Activated CD4-positive, CD25-positive, alpha-beta regulatory T cell treated with anti-CD3 and anti-CD28 coated beads, Interleukin-2, amount 50 U/mL, for 72 hours (primary cell): ENCODE measurements around the gene CLSTN3.
A peak's percentile ranks its signal among the peaks of the same experiment; 100 is the strongest.

ENCODE experiments used
- DNase-seq: peaks from one replicate; pipeline ENCODE4 v3.0.0; 2021

CLSTN3 gene

DNA sequence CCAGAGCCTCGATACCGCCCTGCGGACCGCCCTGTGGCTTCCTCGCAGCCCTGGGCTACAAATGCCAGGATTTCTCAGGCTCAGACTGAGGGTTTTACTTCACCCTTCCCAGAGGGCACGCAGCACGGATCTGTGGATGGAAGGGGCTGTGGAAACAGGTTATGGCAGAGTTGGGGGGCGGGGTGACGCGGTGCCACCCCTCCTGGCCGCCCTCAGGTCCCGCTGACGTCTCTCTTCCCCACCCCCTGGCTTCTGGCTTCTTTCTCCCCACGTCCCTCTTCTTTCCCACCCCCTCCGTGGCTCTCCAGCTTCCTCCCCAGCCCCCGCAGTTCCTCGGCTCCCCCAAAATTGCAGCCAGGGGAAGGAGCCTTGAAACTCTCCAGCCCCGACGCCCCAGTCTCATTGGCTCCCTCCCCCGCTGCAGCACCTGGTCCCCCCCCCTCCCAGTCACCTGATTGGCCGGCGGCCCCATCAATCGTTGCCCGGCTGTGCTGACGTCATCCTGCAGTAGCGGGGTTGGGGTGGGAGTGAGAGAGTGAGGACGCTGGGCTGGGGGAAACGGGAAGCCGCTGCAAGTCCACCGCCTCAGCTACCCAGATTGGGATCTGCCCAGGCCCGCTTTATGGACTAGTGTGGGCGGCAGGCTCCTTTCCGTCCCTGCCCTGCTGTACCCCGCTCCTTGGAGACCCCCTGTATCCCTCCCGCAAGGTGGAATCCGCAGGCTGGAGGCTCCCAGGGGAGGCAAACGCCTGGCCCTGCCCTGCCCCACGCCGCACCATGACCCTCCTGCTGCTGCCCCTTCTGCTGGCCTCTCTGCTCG lies at the start of gene CLSTN3:
Gene CLSTN3 (plus strand): TSS at position 500 of the 820 bp plus-strand sequence. CDS start 278 bp downstream, at position 778.
- DNase-seq: peak; percentile 74

DNA sequence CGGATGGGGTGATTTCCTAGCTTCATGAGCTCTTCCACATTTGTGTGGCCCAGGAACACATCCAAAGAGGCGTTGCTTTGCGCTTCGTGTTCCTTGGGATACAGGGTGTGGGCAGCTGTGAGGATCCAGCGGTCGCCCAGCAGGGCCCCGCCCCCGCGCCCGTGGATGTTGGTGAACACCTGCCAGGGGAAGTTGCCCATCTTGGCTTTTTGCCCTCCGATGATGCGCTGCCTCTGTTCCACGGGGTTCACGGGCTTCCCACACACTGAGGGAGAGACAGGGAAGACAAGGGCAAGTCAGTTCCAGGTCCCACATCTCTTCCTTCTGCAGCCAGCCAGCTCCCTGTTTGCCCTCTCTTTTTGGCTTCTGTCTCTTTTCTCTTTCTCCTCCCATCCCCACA lies 49.1 kb upstream of the CLSTN3 start:
- DNase-seq: no peak

DNA sequence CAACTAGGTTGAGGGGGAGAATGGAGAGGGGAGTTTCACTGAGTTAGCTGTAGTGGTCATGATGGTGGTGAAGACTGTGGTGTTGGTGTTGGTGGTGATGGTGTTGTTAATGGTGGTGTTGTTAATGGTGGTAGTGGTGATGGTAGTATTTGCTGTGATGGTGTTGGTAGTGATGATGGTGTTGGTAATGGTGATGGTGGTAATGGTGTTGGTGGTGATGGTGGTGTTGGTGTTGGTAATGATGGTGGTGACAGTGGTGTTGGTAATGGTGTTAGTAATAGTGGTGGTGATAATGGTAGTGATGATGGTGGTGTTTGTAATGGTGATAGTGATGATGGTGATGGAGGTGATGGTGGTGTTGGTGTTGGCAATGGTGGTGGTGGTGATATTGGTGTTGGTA lies 47.0 kb upstream of the CLSTN3 start:
- no peak for DNase-seq

DNA sequence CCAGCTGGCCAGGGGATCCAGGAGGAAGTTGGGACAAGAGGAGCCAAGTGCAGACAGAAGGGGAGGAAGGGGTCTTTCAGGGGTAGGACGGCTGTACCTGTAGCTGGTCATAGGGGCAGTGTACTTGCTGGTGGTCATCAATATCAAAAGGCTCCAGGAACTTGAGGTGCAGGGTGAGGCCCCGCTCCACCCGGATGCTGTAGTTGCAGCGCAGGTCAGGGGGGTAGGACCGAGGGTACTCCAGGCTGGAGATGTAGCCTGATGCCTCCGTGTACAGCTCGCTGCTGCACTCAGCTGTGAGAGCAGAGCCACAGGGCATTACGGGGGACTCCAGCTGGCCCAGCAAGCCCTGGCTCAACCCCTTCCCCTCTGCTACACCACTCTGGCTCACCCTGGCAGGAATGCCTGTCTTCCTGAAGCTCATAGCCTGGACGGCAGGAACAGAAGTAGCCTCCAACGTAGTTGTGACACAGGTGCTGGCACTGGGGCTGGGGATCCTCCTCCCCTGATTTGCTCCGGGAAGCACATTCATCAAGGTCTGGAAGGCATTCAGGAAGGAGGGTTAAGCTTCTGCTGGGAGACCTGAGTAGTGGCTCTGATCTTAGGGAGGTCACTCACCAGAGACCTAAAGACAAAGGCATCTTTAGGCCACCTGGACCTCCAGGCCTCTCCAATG lies 40.8 kb upstream of the CLSTN3 start:
- DNase-seq: no peak

DNA sequence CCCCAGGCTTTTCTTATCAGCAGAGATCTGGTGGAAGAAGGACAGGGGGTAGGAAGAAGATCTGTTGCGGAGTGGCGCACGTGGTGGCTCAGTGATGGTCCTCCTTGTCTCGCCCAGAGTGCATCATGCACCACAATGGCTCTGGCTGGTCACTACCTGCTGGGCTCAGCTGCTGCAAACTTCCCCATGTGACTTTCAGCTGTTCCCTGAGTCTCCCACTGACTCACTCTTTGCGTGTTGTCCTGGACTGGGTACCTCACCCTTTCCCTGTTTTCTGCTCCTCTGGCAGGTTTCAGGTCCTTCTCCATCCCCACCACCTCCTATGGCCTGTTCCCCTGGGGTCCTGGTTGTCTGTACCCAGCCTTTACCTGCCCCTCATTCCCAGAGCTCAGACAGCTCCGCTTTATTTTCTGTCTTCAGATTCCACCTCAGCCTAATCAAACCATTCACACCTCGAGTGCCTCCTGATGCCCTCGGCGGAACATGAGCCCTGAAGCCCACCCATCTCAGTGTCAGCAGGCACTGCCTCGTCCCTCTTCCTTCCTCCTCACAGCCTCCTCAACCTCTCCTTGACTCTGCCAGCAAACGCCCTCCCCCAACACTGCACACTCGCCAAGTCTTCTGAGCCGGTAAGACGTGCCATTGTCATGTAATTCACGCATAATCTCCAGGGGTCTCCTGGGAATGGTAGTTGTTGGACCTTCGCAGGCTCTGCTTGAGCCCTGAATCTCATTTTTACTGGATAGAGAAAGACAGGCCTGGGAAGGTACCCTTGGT lies 39.8 kb upstream of the CLSTN3 start:
- no peak for DNase-seq

DNA sequence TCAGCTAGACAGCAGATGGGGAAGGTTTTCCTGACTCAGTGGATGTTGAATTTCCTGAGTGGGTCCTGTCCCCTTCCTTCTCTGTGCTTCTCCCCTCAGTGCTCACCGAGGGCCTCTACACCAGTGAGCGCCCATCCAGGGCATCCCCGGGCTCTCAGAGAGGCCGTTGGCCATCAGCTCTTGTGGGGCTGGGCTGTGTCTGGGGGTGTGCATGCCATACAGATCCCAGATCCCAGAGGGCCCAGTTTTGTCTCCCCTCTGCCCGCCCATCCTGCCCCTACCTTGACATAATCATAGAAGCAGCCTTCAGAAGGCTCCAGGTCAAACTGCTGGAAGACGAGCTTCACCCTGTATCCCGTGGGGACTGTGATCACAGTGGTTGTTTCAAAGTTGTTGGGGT lies 39.0 kb upstream of the CLSTN3 start:
- no peak for DNase-seq

DNA sequence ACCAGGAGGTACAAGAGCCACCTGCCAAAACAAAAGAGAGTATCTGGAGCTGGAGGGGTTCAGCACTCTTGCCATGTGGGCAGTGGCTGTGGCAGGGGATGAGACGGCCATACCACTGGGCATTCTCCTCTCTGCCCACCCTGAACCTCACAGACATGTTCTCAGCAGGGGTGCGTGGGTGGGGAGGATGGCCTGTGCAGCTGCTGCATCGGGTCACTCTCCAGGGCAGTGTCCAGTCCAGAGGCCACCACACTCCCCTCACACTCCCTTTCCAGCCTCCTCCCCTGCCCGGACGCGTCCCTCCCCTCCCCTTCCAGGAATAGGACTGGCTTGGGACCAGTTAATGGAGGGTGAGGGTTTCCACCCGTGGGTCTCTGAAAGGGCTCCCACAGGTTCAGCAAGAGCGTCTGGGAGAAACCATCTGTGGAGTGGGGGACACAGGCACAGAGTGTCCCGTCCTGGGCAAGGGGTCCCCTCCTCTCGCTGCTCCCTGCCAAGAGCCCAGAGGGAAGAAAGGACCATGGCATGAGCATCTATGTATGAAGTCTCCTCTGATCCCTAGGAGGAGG lies 38.4 kb upstream of the CLSTN3 start:
- DNase-seq: no peak

DNA sequence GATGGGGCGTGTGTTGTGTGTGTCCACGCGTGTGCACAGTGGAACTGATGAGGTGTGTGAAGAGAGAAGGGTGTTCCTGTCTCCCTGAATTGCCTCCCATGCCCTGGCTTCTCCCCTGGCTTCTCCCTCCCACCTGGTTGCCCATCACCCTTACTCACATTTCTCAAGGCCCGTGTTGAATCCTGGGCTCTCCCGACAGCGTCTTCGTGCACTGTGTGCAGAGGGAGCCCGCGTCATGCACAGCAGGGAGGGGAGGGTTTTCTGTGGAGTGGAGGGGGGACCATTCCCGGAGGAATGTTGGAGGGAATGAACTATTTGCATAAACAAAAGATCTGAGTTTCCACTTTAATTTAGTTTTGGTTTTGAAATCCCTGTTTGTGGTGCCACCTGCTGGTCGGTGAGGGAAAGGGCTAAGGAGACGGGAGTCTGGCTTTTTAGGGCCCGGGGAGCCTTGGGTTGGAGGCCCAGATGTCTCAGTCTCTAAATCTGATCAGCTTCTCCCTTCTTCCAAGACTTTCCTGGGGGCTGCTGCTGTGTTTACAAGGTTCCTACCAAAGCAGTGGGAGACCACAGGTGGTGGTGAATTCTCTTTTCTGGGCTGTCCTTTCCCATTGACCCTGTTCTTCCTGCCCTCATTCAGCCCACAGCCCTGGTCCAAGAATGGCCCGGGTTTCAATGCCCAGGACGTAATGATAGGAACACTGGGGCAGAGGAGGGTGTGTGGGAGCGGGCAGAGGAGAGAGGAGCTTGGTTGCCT lies 37.8 kb upstream of the CLSTN3 start, which contains the start of gene C1R:
Gene C1R (minus strand): TSS at position 217 of the 757 bp plus-strand sequence. CDS start 57 bp downstream, at position 160.
- DNase-seq: peak; percentile 72

DNA sequence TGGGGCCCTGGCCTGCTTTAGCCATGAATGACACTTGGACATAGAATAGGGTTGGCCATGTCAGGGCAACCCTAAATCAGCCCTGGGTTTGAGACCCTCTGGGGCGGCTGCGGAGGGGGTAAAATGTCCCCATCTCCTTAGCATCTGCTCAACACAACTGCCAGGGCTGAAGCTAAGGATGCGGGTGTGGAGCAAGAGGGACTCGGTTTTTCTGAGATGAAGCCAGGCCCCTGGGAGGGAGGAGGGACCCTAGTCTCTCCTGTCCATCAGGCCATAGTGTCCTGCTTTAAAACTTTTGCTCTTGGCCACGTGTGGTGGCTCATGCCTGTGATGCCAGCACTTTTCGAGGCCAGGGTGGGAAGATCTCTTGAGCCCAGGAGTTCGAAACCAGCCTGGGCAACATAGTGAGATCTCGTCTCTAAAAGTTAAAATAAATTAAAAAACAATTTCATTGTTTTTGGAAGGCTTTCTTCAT lies 37.1 kb upstream of the CLSTN3 start:
- no peak for DNase-seq

DNA sequence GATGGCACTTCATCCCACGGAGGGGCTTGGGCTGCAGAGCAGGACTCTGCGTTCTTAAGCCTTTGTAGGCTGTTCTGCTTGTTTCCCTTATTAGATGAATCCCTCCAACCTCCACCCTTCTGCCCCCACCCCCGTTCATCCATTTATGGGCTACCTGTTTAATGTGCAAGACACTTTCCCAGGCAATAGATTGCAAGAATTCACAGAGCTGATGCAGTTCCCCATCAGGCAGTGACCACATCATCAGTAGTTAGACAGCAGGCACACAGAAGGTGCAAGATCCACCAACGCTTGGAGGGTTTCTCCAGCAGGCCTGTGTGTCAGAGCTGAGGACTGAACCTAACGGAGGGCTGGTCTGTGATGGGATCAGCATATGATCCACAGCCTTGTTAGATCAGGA lies 36.7 kb upstream of the CLSTN3 start:
- DNase-seq: no peak

DNA sequence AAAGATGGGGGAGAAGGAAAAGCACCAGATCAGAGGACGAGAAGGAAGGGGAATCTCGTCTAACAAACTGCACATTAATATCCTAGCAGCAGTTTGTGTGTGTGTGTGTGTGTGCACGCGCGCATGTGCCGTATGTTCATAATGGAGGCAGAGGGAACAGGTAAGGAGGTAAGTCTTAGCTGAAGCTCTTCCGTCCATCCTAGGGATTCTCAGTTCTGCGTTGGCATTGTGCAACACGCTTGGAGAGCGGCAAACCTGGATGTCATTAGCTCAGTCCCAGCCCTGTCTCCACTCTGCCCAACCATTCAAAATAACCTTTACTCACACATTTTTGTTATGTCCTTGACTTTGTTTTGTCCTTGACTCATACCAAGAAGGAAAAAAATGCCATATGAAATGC lies 36.3 kb upstream of the CLSTN3 start:
- DNase-seq: no peak

DNA sequence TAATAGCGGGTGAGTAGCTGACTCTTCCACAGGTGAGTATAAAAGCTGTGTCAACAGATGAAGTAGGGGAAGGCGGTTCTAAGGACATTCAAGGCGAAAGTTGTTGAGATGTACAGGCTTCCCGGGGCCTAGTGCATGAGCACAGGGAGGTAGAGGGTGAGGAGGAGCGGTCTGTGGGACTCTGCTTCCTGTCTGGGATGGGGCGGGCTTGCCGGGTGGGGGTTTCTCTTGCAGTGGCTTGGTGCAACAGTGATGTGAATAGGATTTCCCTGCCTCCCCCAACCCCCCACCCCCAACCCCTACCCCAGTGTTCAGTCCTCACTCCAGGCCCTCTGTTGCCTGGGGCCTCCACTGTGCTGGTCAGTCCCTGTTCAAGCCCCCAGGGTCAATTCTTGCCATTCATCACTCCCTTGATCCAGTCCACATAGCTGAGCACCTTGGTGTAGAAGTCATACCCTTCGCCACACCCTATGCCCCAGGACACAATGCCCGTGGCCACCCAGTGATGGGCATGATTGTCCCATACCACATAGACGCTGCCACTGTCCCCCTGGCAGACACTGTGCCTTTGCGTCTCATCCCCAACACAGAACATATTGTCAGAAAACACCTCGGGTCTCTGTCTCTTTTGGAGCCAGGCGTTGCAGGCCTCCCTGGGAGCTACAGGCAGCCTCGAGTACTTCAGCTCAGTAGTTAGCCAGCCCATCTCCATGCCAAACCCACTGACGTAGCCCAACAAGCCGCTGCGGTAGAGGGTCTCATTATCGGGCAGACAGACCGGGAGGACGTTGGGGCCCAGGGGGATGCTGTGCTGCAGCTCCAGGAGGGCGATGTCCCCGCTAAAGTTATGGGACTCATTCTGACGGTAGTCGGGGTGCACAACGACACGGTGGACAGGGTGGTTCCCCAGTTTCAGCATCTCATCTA lies 33.9 kb upstream of the CLSTN3 start:
- DNase-seq: no peak

DNA sequence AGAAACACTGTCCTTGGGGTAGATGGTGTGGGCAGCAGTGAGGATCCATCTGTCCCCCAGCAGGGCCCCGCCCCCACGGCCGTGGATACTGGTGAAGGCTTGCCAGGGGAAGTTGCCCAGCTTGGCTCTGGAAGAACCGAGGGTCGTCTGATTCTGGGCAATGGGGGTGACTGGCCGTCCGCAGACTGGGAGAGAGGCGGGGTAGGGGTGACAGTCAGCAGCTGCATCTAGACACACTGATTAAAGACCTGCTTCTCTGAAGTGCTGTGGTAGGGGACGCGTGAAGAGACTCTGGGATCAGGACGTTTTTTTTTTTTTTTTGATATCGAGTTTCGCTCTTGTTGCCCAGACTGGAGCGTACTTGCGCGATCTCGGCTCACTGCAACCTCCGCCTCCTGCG lies 33.2 kb upstream of the CLSTN3 start:
- DNase-seq: no peak

DNA sequence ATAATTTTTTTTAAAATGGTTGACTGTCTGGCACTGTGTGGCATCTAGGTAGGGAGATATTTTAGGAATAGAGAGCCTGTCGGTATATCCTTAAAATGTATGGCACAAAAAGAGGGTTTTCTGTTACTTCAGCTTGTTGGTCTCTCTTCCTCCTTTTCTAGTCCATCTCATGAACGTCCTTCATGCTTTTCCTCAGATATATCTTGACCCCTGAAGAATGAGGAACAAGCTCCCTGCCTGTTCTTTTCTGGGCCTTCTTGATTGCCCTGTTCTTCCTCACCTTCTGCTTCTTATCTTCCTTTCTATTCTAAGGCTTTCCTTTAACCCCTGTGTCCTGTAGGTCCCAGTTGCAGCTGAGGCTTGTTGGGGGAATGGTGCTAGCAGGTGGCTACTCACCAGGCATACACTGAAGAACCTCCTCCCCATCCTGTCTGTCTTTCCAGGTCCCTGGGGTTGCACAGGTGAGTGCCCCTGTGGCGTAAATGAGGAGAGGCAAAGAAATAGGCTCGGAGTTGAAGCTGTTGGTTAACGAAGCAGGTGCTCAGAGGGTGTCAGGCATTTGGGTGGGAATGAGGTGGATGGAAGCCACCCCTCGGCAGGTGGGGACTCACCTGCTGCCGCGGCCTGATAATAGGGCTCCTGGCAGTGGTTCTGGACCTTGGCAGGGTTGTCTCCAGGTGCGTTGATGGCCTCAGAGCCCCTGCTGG lies 30.7 kb upstream of the CLSTN3 start:
- DNase-seq: peak; percentile 8

DNA sequence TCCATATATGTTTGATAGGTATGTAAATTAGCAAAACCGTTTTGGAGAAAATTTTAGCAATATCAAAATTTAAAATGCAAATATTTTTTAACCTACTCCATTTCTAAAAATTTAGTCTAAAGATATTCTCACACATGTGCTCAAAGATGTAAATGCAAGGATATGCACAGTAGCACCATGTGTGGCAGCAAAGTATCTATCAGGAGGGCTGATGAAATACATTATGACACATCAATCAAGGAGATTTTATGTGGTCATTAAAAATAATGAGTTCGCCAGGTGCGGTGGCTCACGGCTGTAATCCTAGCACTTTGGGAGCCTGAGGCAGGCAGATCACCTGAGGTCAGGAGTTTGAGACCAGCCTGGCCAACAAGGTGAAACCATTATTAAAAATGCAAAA lies 29.9 kb upstream of the CLSTN3 start:
- no peak for DNase-seq

DNA sequence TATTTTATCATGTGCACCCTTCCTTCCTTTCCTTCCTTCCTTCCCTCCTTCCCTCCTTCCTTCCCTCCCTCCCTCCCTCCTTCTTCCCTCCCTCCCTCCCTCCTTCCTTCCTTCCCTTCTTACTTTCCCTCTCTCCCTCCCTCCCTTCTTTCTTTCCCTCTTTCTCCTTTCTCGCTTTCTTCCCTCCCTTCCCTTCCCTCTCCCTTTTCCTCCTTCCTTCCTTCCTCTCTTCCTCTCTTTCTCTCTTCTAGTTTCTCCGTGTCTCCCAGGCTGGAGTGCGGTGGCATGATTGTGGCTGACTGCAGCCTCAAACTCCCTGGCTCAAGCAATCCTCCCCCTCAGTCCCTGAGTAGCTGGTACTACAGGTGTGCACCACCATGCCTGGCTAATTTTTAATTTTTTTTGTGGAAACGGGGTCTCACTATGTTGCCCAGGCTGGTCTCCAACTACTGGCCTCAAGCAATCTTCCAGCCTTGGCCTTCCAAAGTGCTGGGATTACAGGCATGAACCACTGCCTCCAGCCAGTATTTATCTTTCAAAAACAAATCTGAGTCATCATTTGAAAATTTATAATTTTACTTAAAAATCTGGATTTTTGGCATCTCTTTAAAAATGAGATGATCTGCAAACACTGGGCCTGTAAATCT lies 29.0 kb upstream of the CLSTN3 start:
- no peak for DNase-seq

DNA sequence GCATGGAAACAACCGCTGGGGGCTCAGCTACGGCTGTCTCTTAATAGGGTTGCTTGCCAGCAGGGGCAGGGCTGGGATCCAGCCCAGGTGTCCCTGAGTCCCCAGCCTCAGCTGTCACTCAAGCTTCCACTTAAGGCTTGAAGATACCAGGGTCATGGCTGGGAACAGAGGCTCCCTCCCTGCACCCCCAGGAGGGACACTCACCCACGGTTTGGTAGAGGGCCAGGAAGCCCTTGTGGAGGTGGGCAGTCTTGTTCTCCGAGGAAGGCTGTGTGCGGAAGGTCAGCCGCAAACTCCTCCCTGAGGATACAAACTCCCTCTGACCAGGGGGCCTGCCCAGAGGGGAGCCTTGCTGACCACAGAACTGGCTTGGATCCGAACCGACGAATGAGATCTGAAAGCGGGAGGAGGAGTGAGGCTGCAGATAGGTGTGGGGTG lies 28.5 kb upstream of the CLSTN3 start:
- peak; percentile 12 for DNase-seq

DNA sequence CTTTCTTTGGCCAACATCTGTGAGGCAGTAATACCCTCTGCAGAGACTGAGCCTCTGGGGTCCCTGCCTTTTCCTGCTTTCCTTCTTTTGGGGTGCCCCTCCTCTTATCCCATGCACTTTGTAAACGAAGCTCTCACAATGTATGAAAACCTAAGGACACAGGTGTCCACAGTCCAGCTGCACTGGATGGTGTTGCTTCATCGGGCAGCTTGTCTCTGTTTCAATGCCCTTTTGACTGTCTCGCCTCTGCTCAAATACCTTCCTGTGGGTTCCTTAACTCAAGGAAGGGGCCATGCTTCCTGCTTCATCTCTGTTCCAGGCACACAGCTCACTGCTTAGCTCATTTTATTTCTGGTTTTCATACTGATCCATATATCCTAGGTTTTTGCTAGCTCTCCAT lies 27.6 kb upstream of the CLSTN3 start:
- DNase-seq: peak; percentile 6

DNA sequence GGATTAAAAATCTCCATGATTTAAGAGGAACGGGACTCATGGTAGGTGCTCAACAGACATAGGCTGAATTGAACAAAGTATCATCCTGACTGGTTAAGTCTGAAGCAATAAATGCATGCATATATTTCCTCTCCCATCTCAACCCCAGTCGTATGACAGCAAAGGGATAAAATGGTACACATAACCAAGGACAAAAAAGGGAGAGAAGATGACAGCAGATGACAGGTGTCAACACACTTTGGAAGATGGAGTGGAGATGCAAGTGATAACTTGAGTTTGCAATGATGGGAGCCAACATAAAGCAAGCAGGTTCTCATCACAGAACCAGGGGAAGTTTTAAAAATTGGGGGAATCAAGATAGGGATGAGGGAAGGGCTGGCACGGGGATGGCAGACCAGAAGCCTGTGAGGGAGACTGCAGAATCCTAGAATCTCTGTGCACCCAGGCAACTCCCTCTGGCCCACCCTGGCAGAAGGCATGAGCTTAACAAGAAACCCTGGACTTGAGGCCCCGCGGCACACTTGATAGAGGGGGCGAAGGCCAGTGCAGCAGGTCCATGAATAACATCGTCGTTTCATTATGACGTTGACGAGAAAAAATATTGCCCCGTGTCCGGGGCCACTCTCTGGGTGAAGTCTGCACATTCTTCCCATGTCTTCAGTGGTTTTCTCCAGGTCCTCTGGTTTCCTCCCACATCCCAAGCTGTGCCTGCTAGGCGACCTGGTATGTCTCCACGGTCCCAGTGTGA lies 26.2 kb upstream of the CLSTN3 start:
- no peak for DNase-seq
